Suppressor macrophage treated with lipopolysaccharide for 1 hour (primary cell): ENCODE measurements around the gene MDM1.

Source experiments
- DNase-seq, 3 donors: peaks; one replicate each; pipeline ENCODE4 v3.0.0-alpha.2; 2020 to 2022

The MDM1 gene

DNA sequence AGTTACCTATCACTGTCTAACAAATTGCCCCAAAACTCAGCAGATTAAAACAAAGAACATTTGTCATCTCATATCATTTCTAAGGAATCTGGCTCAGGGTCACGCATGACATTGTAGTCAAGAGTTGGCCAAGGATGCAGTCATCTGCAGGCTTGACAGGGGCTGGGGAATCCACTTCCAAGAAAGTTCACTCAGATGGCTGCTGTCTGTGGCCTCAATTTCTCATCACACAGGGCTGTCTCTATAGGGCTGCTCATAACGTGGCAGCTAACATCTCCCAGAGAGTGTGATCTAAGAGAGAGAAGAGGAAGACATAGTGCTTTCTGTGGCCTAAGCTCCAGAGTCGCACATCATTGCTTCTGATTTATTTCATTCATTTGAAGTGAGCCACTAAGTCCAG is 61.8 kb downstream of the MDM1 start:
- no peak for DNase-seq

DNA sequence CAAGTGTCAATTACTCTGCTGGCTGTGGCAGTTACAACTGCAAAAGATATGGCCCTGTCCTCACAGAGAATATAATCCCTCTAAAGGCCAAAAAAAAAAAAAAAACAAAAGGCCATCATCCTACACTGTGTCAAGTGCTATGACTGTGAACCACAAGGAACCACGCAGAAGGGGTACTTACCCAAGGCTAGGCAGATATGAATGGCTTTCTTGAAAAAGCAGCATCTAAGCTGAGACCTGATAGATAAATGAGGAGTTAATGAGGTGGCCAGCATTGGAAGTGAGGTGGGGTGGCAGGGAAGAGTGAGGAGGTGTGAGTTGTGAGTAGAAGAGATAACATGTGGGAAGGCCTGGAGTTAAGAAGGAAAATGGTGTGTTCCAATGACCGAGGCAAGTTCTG is 62.4 kb downstream of the MDM1 start:
- DNase-seq: no peak

GRCh38 chr12:68268967-68269366 is 63.2 kb downstream of the MDM1 start:
- no peak for DNase-seq

DNA sequence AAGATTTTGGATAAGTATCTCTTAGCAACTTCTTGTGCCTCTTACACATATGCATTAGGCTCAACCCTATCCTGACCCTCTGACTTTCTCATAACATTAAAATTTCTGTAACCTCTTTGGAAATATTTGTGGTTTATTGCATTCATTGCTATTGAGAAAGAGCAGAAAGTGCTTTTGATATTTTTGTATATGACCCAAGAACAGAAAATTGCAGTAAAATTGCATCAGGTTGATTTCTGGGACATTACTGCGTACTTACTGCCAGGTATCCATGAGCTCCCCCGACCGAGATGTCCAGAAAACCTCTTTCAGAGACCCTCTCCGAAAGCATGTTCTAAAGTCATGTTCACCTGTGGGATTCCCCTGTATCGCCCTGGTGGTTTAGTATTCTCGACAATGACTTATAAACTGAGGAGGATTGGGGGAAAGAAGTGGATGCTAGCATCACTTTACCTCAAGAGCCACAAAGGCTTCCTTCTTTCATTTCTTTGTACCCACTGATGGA is 64.2 kb downstream of the MDM1 start:
- DNase-seq: peak in 2 of 3 donors; percentile 40 to 42

GRCh38 chr12:68264857-68265256 is 67.3 kb downstream of the MDM1 start:
- no peak for DNase-seq

DNA sequence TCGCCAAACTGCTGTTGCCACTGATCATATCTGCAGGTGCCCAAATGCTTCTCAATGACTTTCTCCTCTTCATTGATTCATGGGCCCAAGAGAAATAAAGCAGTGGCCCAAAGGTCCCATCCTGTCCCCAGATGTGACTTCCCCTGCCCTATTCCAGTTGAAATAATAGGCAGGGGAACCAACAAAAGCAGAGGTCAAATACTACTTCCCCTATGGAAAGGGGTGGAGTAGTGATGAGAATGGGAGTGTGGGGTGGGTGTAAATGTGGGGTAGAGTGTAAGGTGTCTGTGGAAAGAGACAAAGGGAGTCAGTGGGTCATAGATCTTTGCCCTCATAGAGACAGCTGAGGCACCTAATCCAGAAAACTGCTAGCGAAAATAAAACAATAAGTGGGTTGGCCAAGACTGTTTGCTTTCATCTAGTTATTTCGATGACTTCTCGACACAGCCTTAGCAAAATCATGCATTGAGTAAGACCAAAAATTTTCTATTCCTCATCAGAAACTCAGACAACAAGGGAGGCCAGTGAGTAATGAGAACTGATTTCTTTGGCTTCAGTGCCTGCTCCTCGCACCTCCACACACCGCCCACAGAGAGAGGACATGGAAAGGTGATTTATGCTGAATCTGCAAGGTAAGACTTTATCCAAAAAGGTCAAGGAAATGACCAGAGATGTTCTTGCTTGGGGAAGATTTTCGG is 67.9 kb downstream of the MDM1 start:
- DNase-seq: peak; percentile 23 to 58 (median 45)

DNA sequence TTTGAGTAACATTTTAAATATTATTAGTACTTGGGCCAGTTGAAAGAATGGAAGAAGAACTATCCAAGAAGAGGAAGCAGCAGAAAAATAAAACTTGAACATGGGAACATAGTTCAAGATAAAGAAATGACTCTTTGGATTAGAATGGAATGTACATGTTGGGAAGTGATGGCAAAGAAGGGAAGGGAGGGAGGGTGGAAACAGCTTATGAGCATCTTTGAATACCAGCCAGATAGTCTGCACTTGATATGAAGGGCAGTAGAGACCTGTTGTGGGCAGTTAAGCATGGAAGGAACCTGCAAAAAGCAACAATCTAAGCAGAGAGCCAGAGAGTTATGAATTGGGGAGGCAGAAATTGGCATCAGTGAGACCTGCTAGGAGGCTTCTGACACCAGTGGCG is 68.8 kb downstream of the MDM1 start:
- DNase-seq: no peak

GRCh38 chr12:68261896-68262295 is 70.3 kb downstream of the MDM1 start:
- no peak for DNase-seq

- no peak for DNase-seq
These were observed 72.0 kb downstream of the MDM1 start for GRCh38 chr12:68260153-68260552.

DNA sequence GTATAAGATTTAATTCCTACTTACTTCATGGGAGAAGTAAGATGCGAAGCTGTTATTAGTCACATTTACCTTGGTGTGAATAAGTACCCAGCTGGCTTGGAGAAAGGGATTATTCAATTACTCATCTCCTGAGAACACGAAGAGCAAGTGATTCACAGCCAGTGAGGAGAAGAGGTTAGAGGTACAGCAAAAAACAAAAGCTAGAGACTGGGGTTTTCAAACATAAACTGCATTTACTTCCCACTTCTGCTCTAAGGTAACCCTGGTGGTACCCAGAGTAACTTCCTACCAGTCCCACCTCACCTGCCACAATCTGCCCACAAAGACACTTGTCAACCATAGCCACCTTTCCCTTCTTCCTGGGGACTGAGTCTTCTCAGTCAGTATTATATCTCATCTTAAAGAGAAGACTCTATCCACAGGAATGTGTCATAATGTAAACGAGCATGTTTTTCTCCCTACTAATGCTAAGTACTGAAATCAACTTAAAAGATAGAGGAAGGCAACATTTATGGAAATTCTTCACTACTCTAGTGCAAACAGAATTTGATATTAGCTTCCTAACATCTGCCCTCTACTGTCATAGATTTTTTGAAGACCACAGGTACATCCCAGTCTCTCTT is 72.7 kb downstream of the MDM1 start:
- DNase-seq: no peak

DNA sequence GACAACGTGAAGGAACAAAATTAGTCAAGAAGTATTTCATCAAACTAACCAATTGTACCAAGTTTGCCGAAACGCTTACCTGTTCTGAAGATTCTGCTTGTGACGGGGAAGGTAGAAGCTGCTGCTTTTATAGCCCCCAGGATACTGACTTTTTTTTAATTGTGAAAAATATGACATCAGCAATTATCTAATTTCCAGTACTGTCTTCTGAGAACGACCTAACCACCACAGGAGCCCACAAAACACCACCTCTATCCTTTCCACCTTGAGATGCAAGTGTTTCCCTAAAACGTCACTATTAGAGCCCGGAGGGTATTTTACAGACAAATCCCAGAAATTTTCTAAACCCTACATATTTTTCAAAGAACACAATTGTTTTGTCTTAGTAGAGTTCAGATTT is 78.7 kb downstream of the MDM1 start, which contains the start of gene IL22:
TSS of gene IL22 (minus strand) at position 101 of the 400 bp plus-strand sequence. CDS start 156 bp downstream, outside the sequence.
- DNase-seq: no peak

DNA sequence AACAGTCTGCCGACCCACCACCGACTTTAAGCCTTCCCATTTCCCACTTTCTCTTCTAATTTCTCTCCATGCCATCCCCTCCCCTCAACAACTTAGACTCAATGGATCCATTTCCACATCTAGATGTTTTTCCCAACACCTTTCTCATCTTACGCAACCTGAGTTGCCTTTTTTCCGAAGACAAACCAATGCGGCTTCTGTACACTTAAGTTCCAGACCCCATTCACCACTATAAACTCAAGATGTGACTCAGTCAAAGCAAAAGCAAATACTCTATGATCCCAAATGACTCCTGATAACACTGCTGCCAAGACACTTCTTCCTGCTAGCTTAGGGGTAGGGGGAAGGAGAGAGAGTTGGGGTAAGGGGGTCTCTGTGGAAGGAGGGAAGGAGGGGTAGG is 80.1 kb downstream of the MDM1 start:
- DNase-seq: no peak

DNA sequence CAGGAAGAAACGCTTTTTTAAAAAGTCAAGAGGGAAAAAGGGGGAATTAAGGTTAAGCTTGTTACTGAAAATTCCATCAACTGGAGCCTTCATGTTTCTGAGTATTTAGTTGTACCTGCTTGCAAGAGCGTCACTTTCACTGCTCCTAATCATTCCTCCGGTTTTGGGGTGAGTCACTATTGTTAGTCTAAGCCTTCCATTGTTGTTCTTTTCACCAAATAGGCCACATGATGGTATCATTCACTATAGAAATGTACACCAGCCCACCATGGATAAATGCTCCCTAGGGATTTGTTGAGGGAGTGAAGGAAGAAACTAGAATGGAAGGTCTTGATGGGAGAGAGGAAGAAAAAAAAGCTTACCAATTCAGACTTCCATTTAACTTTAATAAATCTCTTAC is 81.7 kb downstream of the MDM1 start:
- DNase-seq: no peak

- DNase-seq: no peak
These were observed 84.4 kb downstream of the MDM1 start for GRCh38 chr12:68247785-68248184.

- no peak for DNase-seq
These were observed 85.8 kb downstream of the MDM1 start for GRCh38 chr12:68246350-68246749.

- DNase-seq: no peak
These were observed 86.8 kb downstream of the MDM1 start for GRCh38 chr12:68245180-68246021.
